ENCODE data around the gene LCK. TPM values are rescaled to one million over a fixed set of nuclear protein-coding genes. Genes with fewer than 3 reads are reported as not detected.

The LCK gene
- total RNA-seq, 1 donor from 2014 or later, result not detected

GRCh38 chr1:32215629-32216480 is 35.2 kb upstream of the LCK start:
- peak; percentile 68 for DNase-seq (ENCODE audit: low read depth, low spot score)
- TF ChIP-seq CTCF (conservative IDR thresholded peaks at IDR 0.05), result peak; percentile 78
- Mint-ChIP-seq H3K9me3 (no peaks in the 10 kb centered on the region), H3K36me3 (ENCODE audit: low read depth) (no peaks in the 10 kb centered on the region), H3K27ac (ENCODE audit: unreplicated experiment) (no peak overlapping the region), H3K4me3 (peak overlapping the region; percentile 41), H3K27me3 (ENCODE audit: low read depth) (no peaks in the 10 kb centered on the region), H3K4me1 (peaks cover 9% of the 10 kb centered on the region)

GRCh38 chr1:32216566-32216965 is 34.5 kb upstream of the LCK start:
- Mint-ChIP-seq H3K4me1 (peaks cover 16% of the 10 kb centered on the region), H3K36me3 (ENCODE audit: low read depth) (no peaks in the 10 kb centered on the region), H3K9me3 (no peaks in the 10 kb centered on the region), H3K27ac (ENCODE audit: unreplicated experiment) (no peak overlapping the region), H3K27me3 (ENCODE audit: low read depth) (no peaks in the 10 kb centered on the region), H3K4me3 (no peak overlapping the region)
- DNase-seq (ENCODE audit: low read depth, low spot score), result no peak
- TF ChIP-seq CTCF (conservative IDR thresholded peaks at IDR 0.05), result no peak

GRCh38 chr1:32219022-32219421 is 32.0 kb upstream of the LCK start:
- Mint-ChIP-seq H3K9me3 (no peaks in the 10 kb centered on the region), H3K36me3 (ENCODE audit: low read depth) (no peaks in the 10 kb centered on the region), H3K4me3 (peak overlapping the region; percentile 80), H3K4me1 (peaks cover 34% of the 10 kb centered on the region), H3K27ac (ENCODE audit: unreplicated experiment) (no peak overlapping the region), H3K27me3 (ENCODE audit: low read depth) (no peaks in the 10 kb centered on the region)
- TF ChIP-seq CTCF (conservative IDR thresholded peaks at IDR 0.05), result no peak
- DNase-seq (ENCODE audit: low read depth, low spot score), result no peak

GRCh38 chr1:32220746-32221580 is 30.1 kb upstream of the LCK start:
- Mint-ChIP-seq H3K4me1 (peaks cover 37% of the 10 kb centered on the region), H3K9me3 (no peaks in the 10 kb centered on the region), H3K36me3 (ENCODE audit: low read depth) (peaks cover 2% of the 10 kb centered on the region), H3K27me3 (ENCODE audit: low read depth) (no peaks in the 10 kb centered on the region), H3K4me3 (peak overlapping the region; percentile 99), H3K27ac (ENCODE audit: unreplicated experiment) (no peak overlapping the region)
- no peak for TF ChIP-seq CTCF (conservative IDR thresholded peaks at IDR 0.05)
- no peak for DNase-seq (ENCODE audit: low read depth, low spot score)

GRCh38 chr1:32221581-32221979 is 29.5 kb upstream of the LCK start:
- Mint-ChIP-seq H3K9me3 (no peaks in the 10 kb centered on the region), H3K36me3 (ENCODE audit: low read depth) (peaks cover 6% of the 10 kb centered on the region), H3K27ac (ENCODE audit: unreplicated experiment) (peak overlapping the region; percentile 98), H3K4me1 (peaks cover 37% of the 10 kb centered on the region), H3K4me3 (peak overlapping the region; percentile 99), H3K27me3 (ENCODE audit: low read depth) (no peaks in the 10 kb centered on the region)
- no peak for TF ChIP-seq CTCF (conservative IDR thresholded peaks at IDR 0.05)
- DNase-seq (ENCODE audit: low read depth, low spot score), result no peak

All from neural crest cell (in vitro differentiated cells).